Right lobe of liver (tissue), 4 donors: ENCODE data around the gene TNNT3.

ENCODE experiments used
- CTCF ChIP-seq, 4 donors: fragments of 200-600 bp in 3 of 4; fragments of 450-650 bp in 1 of 4; IDR thresholded peaks; one replicate each; pipeline versions ENCODE4 v1.5.1 to v1.8.0; 2016 to 2022; ENCODE audit warnings: antibody characterized with exemption in 4 of 4, mild to moderate bottlenecking in 2 of 4
- POLR2A ChIP-seq: fragments of 450-650 bp; IDR thresholded peaks from one replicate; pipeline ENCODE4 v1.6.1; 2017; ENCODE audit warnings: antibody characterized with exemption, mild to moderate bottlenecking
- donor health status: DM: no; HTN: no; CAD: no.
- donor health status: DM: no; HTN: no; CAD: no.
- donor health status: DM: no; HTN: yes; CAD: no.

- TF ChIP-seq CTCF (IDR thresholded peaks at IDR 0.05) (no peak), POLR2A (no peak)
Observed at GRCh38 chr11:1919391-1920127, at the start of gene TNNT3.
